NB4 (cell line): ENCODE results near the gene PAMR1.

Experiments used
- DNase-seq: peaks from one replicate; pipeline ENCODE4 v3.0.0; 2010; ENCODE audit warnings: low read depth
- H3K4me3 ChIP-seq: one replicate; pipeline ENCODE4 v1.5.1; 2011; ENCODE audit warnings: mild to moderate bottlenecking, low read depth, low read length, moderate library complexity
- MYC ChIP-seq: IDR thresholded peaks from 2 replicates; pipeline ENCODE4 v1.6.1; 2011; ENCODE audit warnings: low read depth, low read length
- POLR2A ChIP-seq: IDR thresholded peaks from 2 replicates; pipeline ENCODE4 v1.6.1; 2011; ENCODE audit warnings: mild to moderate bottlenecking; ENCODE audit not compliant: insufficient read length; ENCODE audit errors: extremely low read depth
- TF ChIP-seq, protein P1 (sequence below): IDR thresholded peaks from one replicate; pipeline ENCODE4 v1.5.1; 2012; ENCODE audit warnings: low read depth, low read length
- TF ChIP-seq, protein P2 (sequence below): IDR thresholded peaks from 2 replicates; pipeline ENCODE4 v1.6.1; 2011; ENCODE audit warnings: low read depth, low read length

Gene PAMR1

DNA sequence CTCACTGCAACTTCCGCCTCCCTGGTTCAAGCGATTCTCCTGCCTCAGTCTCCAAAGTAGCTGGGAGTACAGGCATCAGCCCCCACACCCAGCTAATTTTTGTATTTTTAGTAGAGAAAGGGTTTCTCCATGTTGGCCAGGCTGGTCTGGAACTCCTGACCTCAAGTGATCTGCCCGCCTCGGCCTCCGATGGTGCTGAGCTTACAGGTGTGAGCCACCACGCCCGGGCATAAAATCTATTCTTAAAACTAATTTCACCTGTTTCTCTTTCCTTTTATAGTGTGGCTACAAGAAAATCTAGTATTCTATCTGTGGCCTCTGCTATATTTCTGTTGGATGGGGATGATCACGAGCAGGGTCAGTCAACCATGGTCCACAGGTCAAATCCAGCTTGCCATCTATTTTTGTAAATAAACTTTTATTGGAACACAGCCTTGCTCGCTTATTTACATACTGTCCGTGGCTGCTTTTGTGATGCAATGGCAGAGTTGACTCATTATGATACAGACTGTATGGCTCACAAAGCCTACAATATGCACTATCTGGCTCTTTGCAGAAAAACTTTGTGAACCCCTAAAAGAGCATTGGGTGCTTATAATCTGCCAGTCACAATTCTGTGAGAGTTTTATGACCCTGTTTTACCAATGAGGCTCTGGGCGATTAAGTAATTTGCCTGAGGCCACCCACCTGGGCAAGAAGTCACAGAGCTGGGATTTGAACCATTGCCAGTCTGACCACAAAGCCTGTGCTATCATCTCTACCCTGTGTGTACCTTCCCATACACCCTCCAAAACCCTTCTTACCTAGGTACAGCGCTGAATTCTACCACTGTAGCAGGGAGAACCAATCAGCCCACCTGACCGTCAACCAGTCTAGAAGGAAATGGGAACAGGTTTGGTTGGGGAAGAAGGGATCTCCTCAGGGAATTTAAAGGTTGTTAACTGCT lies 134.4 kb downstream of the PAMR1 start:
- H3K4me3 ChIP-seq: no peak overlapping the region
- TF ChIP-seq, protein P1, sequence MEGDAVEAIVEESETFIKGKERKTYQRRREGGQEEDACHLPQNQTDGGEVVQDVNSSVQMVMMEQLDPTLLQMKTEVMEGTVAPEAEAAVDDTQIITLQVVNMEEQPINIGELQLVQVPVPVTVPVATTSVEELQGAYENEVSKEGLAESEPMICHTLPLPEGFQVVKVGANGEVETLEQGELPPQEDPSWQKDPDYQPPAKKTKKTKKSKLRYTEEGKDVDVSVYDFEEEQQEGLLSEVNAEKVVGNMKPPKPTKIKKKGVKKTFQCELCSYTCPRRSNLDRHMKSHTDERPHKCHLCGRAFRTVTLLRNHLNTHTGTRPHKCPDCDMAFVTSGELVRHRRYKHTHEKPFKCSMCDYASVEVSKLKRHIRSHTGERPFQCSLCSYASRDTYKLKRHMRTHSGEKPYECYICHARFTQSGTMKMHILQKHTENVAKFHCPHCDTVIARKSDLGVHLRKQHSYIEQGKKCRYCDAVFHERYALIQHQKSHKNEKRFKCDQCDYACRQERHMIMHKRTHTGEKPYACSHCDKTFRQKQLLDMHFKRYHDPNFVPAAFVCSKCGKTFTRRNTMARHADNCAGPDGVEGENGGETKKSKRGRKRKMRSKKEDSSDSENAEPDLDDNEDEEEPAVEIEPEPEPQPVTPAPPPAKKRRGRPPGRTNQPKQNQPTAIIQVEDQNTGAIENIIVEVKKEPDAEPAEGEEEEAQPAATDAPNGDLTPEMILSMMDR: no peak
- no peak for TF ChIP-seq MYC
- TF ChIP-seq, protein P2, sequence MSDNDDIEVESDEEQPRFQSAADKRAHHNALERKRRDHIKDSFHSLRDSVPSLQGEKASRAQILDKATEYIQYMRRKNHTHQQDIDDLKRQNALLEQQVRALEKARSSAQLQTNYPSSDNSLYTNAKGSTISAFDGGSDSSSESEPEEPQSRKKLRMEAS: no peak
- TF ChIP-seq POLR2A: no peak
- peak; percentile 39 for DNase-seq

DNA sequence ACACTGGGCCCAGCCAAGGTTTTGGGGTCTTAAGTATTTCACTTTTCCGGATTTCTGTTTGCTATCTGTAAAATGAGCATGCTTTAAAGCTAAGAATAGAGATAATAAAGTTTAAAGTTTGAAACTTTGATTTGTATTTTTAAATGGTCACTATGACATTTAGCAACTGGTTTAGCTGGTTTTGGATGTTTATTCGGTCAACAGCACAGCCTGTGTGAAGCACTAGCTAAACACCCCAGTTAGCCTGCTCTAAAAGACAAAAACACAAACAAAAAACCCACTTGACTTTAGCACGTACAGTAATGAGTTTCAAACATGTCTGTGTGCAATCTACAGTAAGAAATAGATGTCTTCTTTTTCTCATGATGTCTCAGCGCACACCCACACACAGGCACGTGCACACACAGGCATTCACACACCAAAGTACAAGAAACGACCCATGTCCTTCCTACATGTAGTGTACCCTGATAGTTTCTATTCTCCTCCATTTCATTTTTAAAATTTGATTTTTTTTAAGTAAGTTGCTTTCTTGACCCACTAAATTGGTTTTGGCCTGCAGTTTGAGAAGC lies 135.4 kb downstream of the PAMR1 start:
- TF ChIP-seq, protein P1: no peak
- DNase-seq: no peak
- H3K4me3 ChIP-seq: no peak overlapping the region

DNA sequence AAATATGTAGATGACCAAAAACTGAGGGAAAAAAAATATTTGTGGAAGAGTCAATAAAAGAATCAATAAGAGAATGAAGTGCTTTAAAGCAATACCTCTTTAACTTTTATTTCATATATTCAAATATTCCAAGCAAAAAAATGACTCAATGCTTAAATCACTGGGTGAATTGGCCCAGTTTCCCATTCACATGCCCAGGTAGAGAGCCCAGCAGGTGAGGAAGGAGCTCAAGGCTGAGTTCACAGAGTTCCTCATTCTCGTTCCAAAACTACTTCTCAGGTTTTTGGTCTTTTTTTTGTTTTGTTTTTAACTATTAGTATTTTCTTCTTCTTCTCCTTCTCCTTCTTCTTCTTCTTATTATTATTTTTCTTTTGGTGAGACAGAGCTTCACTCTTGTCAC lies 136.3 kb downstream of the PAMR1 start:
- H3K4me3 ChIP-seq: no peak overlapping the region
- TF ChIP-seq MYC (no peak), POLR2A (no peak)
- TF ChIP-seq, protein P2: no peak
- TF ChIP-seq, protein P1: no peak
- no peak for DNase-seq

DNA sequence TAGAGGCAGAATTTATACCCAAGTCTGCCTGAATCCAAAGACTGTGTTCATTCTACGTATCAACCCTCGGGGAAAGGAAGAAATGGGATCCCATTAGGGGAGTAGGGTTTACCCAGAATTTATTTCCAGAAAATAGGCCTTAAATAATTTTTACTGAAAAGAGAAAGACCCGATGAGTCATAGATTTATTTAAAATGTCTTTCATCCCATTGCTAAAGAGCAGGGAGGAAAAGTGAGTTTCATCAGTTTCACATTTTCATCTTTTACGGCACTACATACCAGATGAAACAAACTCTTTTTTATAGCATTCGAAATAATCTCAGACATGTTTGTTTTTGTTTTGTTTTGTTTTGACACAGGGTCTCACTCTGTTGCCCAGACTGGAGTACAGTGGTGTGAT lies 137.4 kb downstream of the PAMR1 start:
- no peak overlapping the region for H3K4me3 ChIP-seq
- DNase-seq: no peak
- no peak for TF ChIP-seq MYC
- TF ChIP-seq, protein P2: no peak
- no peak for TF ChIP-seq POLR2A
- TF ChIP-seq, protein P1: no peak

DNA sequence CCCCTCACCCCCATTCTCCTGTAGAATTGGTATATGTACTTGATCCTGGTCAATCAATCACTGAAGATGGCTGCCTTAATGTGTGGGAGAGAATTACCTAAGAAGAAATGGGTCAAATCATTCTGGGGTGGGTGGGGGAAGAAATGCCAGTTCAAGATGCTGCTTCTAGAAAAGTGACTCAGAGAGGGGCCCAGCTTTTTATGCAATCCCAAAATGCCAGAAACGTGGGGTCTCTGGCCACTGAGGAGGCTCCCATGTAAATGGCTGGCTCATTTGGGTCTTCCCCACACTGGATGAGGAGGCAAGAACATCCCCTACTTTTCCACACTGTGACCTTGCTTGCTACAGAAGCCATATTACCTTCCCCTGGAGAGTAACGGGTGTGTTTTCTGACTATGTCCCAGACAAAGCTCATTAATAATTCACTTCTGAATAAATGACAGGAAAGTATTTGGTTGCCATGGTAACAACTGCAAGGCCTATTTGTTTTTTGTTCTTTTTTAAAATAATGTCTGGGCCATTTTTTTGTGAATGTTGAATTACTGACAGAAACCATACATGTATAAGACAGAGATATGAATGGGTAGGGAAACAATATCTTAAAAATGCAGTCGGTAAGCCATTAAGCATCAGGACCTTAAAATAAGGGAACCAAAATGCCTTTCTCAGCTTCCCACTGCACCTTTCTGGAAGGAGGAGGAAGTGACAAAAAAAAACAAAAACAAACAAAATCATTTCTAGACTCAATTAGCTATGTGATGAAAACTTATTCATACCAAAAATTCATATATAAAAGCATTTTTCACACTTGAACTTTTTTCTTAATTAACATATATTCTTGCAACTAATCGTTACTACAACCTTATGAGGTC lies 138.1 kb downstream of the PAMR1 start:
- TF ChIP-seq, protein P1: no peak
- no peak for TF ChIP-seq MYC
- TF ChIP-seq, protein P2: no peak
- no peak for TF ChIP-seq POLR2A
- H3K4me3 ChIP-seq: no peak overlapping the region
- DNase-seq: no peak
